T-helper 2 cell (primary cell): ENCODE measurements around the gene PDE5A.
"Not testable (repeated sequence)": the region's sequence is repeated elsewhere in the genome, so short reads cannot be mapped to it uniquely, and the experiment has no call there.

Experiments used
- DNase-seq, 5 experiments: peaks; one replicate each; pipeline versions ENCODE4 v3.0.0 to v3.0.0-alpha.2; 2012 to 2022

The PDE5A gene

GRCh38 chr4:119643306-119644042 is 14.9 kb upstream of the PDE5A start:
- no peak for DNase-seq

GRCh38 chr4:119641765-119642164 is 13.2 kb upstream of the PDE5A start:
- DNase-seq: no peak

- no peak for DNase-seq
These were observed 9.8 kb upstream of the PDE5A start for GRCh38 chr4:119638359-119638758.

- not testable (repeated sequence) for DNase-seq
These were observed 8.2 kb upstream of the PDE5A start for GRCh38 chr4:119636851-119637250.

- DNase-seq: no peak
These were observed 3.6 kb upstream of the PDE5A start for GRCh38 chr4:119632216-119632615.

GRCh38 chr4:119629142-119629471 is 503 bp upstream of the PDE5A start:
- DNase-seq: no peak

GRCh38 chr4:119627267-119628255 is 1.0 kb downstream of the PDE5A start:
- DNase-seq: peak; percentile 26 to 66 (median 30)

GRCh38 chr4:119626943-119627266 is 1.7 kb downstream of the PDE5A start:
- no peak for DNase-seq

GRCh38 chr4:119626420-119626819 is 2.2 kb downstream of the PDE5A start:
- no peak for DNase-seq

GRCh38 chr4:119625761-119626160 is 2.8 kb downstream of the PDE5A start:
- no peak for DNase-seq

- no peak for DNase-seq
These were observed 4.2 kb downstream of the PDE5A start for GRCh38 chr4:119624356-119624755.

- DNase-seq: no peak
These were observed 5.6 kb downstream of the PDE5A start for GRCh38 chr4:119623025-119623424.

- DNase-seq: no peak
These were observed 13.4 kb downstream of the PDE5A start for GRCh38 chr4:119615068-119615719.

- DNase-seq: no peak
These were observed 24.3 kb downstream of the PDE5A start for GRCh38 chr4:119604266-119604665.

GRCh38 chr4:119602366-119602765 is 26.2 kb downstream of the PDE5A start:
- no peak for DNase-seq

- DNase-seq: no peak
These were observed 30.1 kb downstream of the PDE5A start for GRCh38 chr4:119598521-119598920.

GRCh38 chr4:119597377-119597776 is 31.2 kb downstream of the PDE5A start:
- no peak for DNase-seq

- DNase-seq: no peak
These were observed 34.9 kb downstream of the PDE5A start for GRCh38 chr4:119593698-119594097.

GRCh38 chr4:119592830-119593229 is 35.8 kb downstream of the PDE5A start:
- DNase-seq: no peak

- DNase-seq: no peak
These were observed 39.4 kb downstream of the PDE5A start for GRCh38 chr4:119589165-119589564.

GRCh38 chr4:119587796-119588195 is 40.8 kb downstream of the PDE5A start:
- DNase-seq: no peak

GRCh38 chr4:119585771-119586170 is 42.8 kb downstream of the PDE5A start:
- DNase-seq: no peak

- no peak for DNase-seq
These were observed 47.3 kb downstream of the PDE5A start for GRCh38 chr4:119581190-119581873.
